Measurements from ENCODE around the gene TNFSF12. TPM values are rescaled to one million over a fixed set of nuclear protein-coding genes. Genes with fewer than 3 reads are reported as not detected.

TNFSF12 gene
- total and polyA plus RNA-seq, 9 of the 15 experiments (the other 6 are each of a cell fraction or from before 2014, with no cell fraction given): 0.03 to 0.95 (median 0.19) TPM; not detected in 3

DNA sequence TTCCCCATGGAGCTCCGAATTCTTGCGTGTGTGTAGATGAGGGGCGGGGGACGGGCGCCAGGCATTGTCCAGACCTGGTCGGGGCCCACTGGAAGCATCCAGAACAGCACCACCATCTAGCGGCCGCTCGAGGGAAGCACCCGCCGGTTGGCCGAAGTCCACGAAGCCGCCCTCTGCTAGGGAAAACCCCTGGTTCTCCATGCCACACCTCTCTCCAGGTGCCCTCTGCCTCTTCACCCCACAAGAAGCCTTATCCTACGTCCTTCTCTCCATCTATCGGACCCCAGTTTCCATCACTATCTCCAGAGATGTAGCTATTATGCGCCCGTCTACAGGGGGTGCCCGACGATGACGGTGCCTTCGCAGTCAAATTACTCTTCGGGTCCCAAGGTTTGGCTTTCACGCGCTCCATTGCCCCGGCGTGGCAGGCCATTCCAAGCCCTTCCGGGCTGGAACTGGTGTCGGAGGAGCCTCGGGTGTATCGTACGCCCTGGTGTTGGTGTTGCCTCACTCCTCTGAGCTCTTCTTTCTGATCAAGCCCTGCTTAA, 12.2 kb downstream of the TNFSF12 start (continued):
- no peak for TF ChIP-seq ZZZ3 (IDR thresholded peaks at IDR 0.05)
- TF ChIP-seq ZNF586 (CRISPR knock-in tag; conservative IDR thresholded peaks at IDR 0.05): no peak
- TF ChIP-seq PTTG1 (tag; IDR thresholded peaks at IDR 0.05; ENCODE audit: low read depth): no peak
- no peak for TF ChIP-seq SMARCC2 (IDR thresholded peaks at IDR 0.05; ENCODE audit: low read depth)
- TF ChIP-seq, protein P1, sequence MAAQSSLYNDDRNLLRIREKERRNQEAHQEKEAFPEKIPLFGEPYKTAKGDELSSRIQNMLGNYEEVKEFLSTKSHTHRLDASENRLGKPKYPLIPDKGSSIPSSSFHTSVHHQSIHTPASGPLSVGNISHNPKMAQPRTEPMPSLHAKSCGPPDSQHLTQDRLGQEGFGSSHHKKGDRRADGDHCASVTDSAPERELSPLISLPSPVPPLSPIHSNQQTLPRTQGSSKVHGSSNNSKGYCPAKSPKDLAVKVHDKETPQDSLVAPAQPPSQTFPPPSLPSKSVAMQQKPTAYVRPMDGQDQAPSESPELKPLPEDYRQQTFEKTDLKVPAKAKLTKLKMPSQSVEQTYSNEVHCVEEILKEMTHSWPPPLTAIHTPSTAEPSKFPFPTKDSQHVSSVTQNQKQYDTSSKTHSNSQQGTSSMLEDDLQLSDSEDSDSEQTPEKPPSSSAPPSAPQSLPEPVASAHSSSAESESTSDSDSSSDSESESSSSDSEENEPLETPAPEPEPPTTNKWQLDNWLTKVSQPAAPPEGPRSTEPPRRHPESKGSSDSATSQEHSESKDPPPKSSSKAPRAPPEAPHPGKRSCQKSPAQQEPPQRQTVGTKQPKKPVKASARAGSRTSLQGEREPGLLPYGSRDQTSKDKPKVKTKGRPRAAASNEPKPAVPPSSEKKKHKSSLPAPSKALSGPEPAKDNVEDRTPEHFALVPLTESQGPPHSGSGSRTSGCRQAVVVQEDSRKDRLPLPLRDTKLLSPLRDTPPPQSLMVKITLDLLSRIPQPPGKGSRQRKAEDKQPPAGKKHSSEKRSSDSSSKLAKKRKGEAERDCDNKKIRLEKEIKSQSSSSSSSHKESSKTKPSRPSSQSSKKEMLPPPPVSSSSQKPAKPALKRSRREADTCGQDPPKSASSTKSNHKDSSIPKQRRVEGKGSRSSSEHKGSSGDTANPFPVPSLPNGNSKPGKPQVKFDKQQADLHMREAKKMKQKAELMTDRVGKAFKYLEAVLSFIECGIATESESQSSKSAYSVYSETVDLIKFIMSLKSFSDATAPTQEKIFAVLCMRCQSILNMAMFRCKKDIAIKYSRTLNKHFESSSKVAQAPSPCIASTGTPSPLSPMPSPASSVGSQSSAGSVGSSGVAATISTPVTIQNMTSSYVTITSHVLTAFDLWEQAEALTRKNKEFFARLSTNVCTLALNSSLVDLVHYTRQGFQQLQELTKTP (IDR thresholded peaks at IDR 0.05; ENCODE audit: low read depth in 1 of 2, partially characterized antibody in 2 of 2): no peak
- TF ChIP-seq SETDB1 (IDR thresholded peaks at IDR 0.05; ENCODE audit: low read length): no peak
- TF ChIP-seq, protein P2, sequence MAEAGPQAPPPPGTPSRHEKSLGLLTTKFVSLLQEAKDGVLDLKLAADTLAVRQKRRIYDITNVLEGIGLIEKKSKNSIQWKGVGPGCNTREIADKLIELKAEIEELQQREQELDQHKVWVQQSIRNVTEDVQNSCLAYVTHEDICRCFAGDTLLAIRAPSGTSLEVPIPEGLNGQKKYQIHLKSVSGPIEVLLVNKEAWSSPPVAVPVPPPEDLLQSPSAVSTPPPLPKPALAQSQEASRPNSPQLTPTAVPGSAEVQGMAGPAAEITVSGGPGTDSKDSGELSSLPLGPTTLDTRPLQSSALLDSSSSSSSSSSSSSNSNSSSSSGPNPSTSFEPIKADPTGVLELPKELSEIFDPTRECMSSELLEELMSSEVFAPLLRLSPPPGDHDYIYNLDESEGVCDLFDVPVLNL (CRISPR knock-in tag; IDR thresholded peaks at IDR 0.05; ENCODE audit: low read depth): no peak
- no peak for TF ChIP-seq ZNF766 (CRISPR knock-in tag; conservative IDR thresholded peaks at IDR 0.05)
- no peak for TF ChIP-seq ATF6 (CRISPR knock-in tag; IDR thresholded peaks at IDR 0.05)
- no peak for TF ChIP-seq BCLAF1 (IDR thresholded peaks at IDR 0.05; ENCODE audit: borderline replicate concordance in 1 of 2, control insufficient read depth in 1 of 2, low read depth in 2 of 2, low read length in 1 of 2)
- no peak for TF ChIP-seq RBBP5 (IDR thresholded peaks at IDR 0.05; ENCODE audit: borderline replicate concordance, insufficient read depth, low read length, poor library complexity, severe bottlenecking)
- no peak for TF ChIP-seq ZNF232 (CRISPR knock-in tag; IDR thresholded peaks at IDR 0.05)
